HEK293 (cell line): ENCODE results near the gene SH2D1B.

Experiments used
- CTCF ChIA-PET: fragments of 350-600 bp; formaldehyde crosslinking; extraction: SDS; loops from one replicate; lab custom pipeline; 2021; ENCODE audit warnings: antibody characterized with exemption; lab: Yijun Ruan, JAX
- POLR2A ChIA-PET: fragments of 300-600 bp; formaldehyde crosslinking; extraction: SDS; loops from one replicate; lab custom pipeline; 2020; ENCODE audit warnings: antibody characterized with exemption, inconsistent platforms; lab: Yijun Ruan, JAX
- H3K27ac ChIP-seq: fragments of 200-500 bp; sonication (Bioruptor generic); 2 replicates; pipeline ENCODE4 v1.5.1; 2014; ENCODE audit warnings: low read depth, low read length, control low read depth, inconsistent platforms; ENCODE audit errors: extremely low read depth
- H3K36me3 ChIP-seq, 2 experiments: fragments of 200-500 bp in 1 of 2; sonication (Bioruptor generic) in 1 of 2; 1 replicate in 1 of 2; 2 replicates in 1 of 2; pipeline ENCODE4 v1.5.1; 2014 to 2017; ENCODE audit warnings: inconsistent platforms in 2 of 2, low read length in 2 of 2; ENCODE audit not compliant: control insufficient read depth in 2 of 2, insufficient read depth in 1 of 2
- H3K4me1 ChIP-seq: fragments of 200-500 bp; sonication (Bioruptor generic); 2 replicates; pipeline ENCODE4 v1.5.1; 2014; ENCODE audit warnings: mild to moderate bottlenecking, low read length, inconsistent platforms; ENCODE audit not compliant: control insufficient read depth, insufficient read depth
- H3K4me3 ChIP-seq: 2 replicates; pipeline ENCODE4 v1.5.1; 2011; ENCODE audit warnings: low read depth, mild to moderate bottlenecking, control low read depth, low read length, moderate library complexity
- H3K9me3 ChIP-seq: fragments of 200-500 bp; sonication (Bioruptor generic); 2 replicates; pipeline ENCODE4 v1.5.1; 2014; ENCODE audit warnings: low read depth, low read length, inconsistent platforms; ENCODE audit not compliant: control insufficient read depth, insufficient read depth
- AEBP2 ChIP-seq: fragments of 450-650 bp; formaldehyde crosslinking; IDR thresholded peaks from 2 replicates; pipeline ENCODE4 v1.5.1; 2016; ENCODE audit warnings: missing biosample characterization, missing genetic modification characterization, borderline replicate concordance
- PRDM2 ChIP-seq: fragments of 450-650 bp; formaldehyde crosslinking; IDR thresholded peaks from 2 replicates; pipeline ENCODE4 v1.5.1; 2016; ENCODE audit warnings: missing biosample characterization, missing genetic modification characterization, borderline replicate concordance
- ZBTB1 ChIP-seq: fragments of 450-650 bp; formaldehyde crosslinking; IDR thresholded peaks from 2 replicates; pipeline ENCODE4 v1.5.1; 2016; ENCODE audit warnings: missing biosample characterization, missing genetic modification characterization
- ZBTB44 ChIP-seq: fragments of 450-650 bp; IDR thresholded peaks from 2 replicates; pipeline ENCODE4 v1.5.1; 2018; ENCODE audit warnings: missing biosample characterization, mild to moderate bottlenecking, missing genetic modification characterization
- ZEB2 ChIP-seq: fragments of 450-650 bp; formaldehyde crosslinking; IDR thresholded peaks from 2 replicates; pipeline ENCODE4 v1.5.1; 2016; ENCODE audit warnings: missing biosample characterization, missing genetic modification characterization
- ZFP41 ChIP-seq: fragments of 450-650 bp; formaldehyde crosslinking; IDR thresholded peaks from 2 replicates; pipeline ENCODE4 v1.5.1; 2016; ENCODE audit warnings: missing biosample characterization, missing genetic modification characterization, borderline replicate concordance
- ZNF114 ChIP-seq: fragments of 450-650 bp; formaldehyde crosslinking; IDR thresholded peaks from 2 replicates; pipeline ENCODE4 v1.5.0; 2017; ENCODE audit warnings: missing biosample characterization, missing genetic modification characterization
- ZNF211 ChIP-seq: fragments of 450-650 bp; formaldehyde crosslinking; IDR thresholded peaks from 2 replicates; pipeline ENCODE4 v1.5.1; 2016; ENCODE audit warnings: low read depth, missing biosample characterization, missing genetic modification characterization
- ZNF292 ChIP-seq: fragments of 450-650 bp; formaldehyde crosslinking; IDR thresholded peaks from 2 replicates; pipeline ENCODE4 v1.5.1; 2016; ENCODE audit warnings: low read depth, missing biosample characterization, missing genetic modification characterization, borderline replicate concordance
- ZNF354C ChIP-seq: fragments of 450-650 bp; formaldehyde crosslinking; IDR thresholded peaks from 2 replicates; pipeline ENCODE4 v1.5.1; 2016; ENCODE audit warnings: missing biosample characterization, missing genetic modification characterization, low read depth, borderline replicate concordance
- ZNF362 ChIP-seq: fragments of 450-650 bp; formaldehyde crosslinking; IDR thresholded peaks from 2 replicates; pipeline ENCODE4 v1.5.1; 2016; ENCODE audit warnings: missing biosample characterization, missing genetic modification characterization
- ZNF426 ChIP-seq: fragments of 450-650 bp; formaldehyde crosslinking; IDR thresholded peaks from 2 replicates; pipeline ENCODE4 v1.5.1; 2017; ENCODE audit warnings: missing biosample characterization, missing genetic modification characterization, mild to moderate bottlenecking, inconsistent platforms, moderate library complexity
- ZNF473 ChIP-seq: fragments of 450-650 bp; formaldehyde crosslinking; IDR thresholded peaks from 2 replicates; pipeline ENCODE4 v1.5.1; 2017; ENCODE audit warnings: missing biosample characterization, missing genetic modification characterization
- ZNF621 ChIP-seq: fragments of 450-650 bp; formaldehyde crosslinking; IDR thresholded peaks from 2 replicates; pipeline ENCODE4 v1.5.1; 2017; ENCODE audit warnings: missing biosample characterization, missing genetic modification characterization
- ZNF629 ChIP-seq: fragments of 450-650 bp; formaldehyde crosslinking; IDR thresholded peaks from 2 replicates; pipeline ENCODE4 v1.5.1; 2017; ENCODE audit warnings: missing biosample characterization, missing genetic modification characterization
- ZNF677 ChIP-seq: fragments of 450-650 bp; IDR thresholded peaks from 2 replicates; pipeline ENCODE4 v1.5.0; 2018; ENCODE audit warnings: missing biosample characterization, mild to moderate bottlenecking, missing genetic modification characterization, moderate library complexity
- ZNF707 ChIP-seq: fragments of 450-650 bp; formaldehyde crosslinking; IDR thresholded peaks from 2 replicates; pipeline ENCODE4 v1.5.1; 2016; ENCODE audit warnings: missing biosample characterization, missing genetic modification characterization
- ZNF791 ChIP-seq: fragments of 450-650 bp; formaldehyde crosslinking; IDR thresholded peaks from 2 replicates; pipeline ENCODE4 v1.5.1; 2016; ENCODE audit warnings: missing biosample characterization, missing genetic modification characterization
- ZNF843 ChIP-seq: fragments of 450-650 bp; formaldehyde crosslinking; IDR thresholded peaks from 2 replicates; pipeline ENCODE4 v1.5.1; 2016; ENCODE audit warnings: missing biosample characterization, missing genetic modification characterization
- ZSCAN30 ChIP-seq: fragments of 450-650 bp; IDR thresholded peaks from 2 replicates; pipeline ENCODE4 v1.5.1; 2018; ENCODE audit warnings: missing biosample characterization, mild to moderate bottlenecking, missing genetic modification characterization, moderate library complexity
- ZSCAN4 ChIP-seq: fragments of 450-650 bp; formaldehyde crosslinking; IDR thresholded peaks from 2 replicates; pipeline ENCODE4 v1.5.1; 2017; ENCODE audit warnings: missing biosample characterization, missing genetic modification characterization

The SH2D1B gene

GRCh38 chr1:162380061-162380846 is 31.7 kb downstream of the SH2D1B start (continued):
- no peak for TF ChIP-seq ZNF843
- TF ChIP-seq ZNF362 (tag by site-specific recombination) = no peak
- no peak for TF ChIP-seq ZNF292 (tag by site-specific recombination)
- no peak for TF ChIP-seq ZNF629 (tag by site-specific recombination)
- no peak for TF ChIP-seq ZFP41 (tag by site-specific recombination)

GRCh38 chr1:162376691-162377090 is 35.2 kb downstream of the SH2D1B start, which contains the start of gene SPATA46:
SPATA46 (minus strand) TSS chr1:162376854; CDS start chr1:162376790, 64 bp downstream.
- CTCF ChIA-PET = interaction anchor here (0.7 to 2.1 kb wide), 2 partner anchors 19 to 106 kb away, joined by 4 to 12 read pairs; no protein-coding TSS in a partner anchor
- Histone ChIP-seq H3K4me3 (no peak within 1 kb of the TSS), H3K9me3 (no peaks in the 10 kb centered on the region), H3K36me3 (no peaks in the 10 kb centered on the region), H3K4me1 (no peaks in the 10 kb centered on the region), H3K27ac (no peak within 1 kb of the TSS)
- POLR2A ChIA-PET = no interaction called here
- TF ChIP-seq ZNF677 (tag by site-specific recombination) (no peak), PRDM2 (no peak), ZBTB1 (tag by site-specific recombination) (no peak), ZNF473 (tag by site-specific recombination) (no peak), ZSCAN4 (tag by site-specific recombination) (no peak)

- ChIA-PET CTCF (interaction anchor here (1.0 to 2.1 kb wide), 2 partner anchors 16 to 18 kb away, joined by 6 to 12 read pairs; no protein-coding TSS in a partner anchor), POLR2A (no interaction called here)
- Histone ChIP-seq H3K4me3 (no peak overlapping the region), H3K9me3 (no peaks in the 10 kb centered on the region), H3K4me1 (no peaks in the 10 kb centered on the region), H3K36me3 (no peaks in the 10 kb centered on the region; a peak in 1 of 3 replicates), H3K27ac (no peak overlapping the region)
- TF ChIP-seq AEBP2 (tag by site-specific recombination) (no peak), ZSCAN30 (no peak), ZNF707 (tag by site-specific recombination) (no peak), ZNF791 (no peak), ZNF114 (tag by site-specific recombination) (no peak), ZNF426 (tag by site-specific recombination) (no peak), ZNF211 (tag by site-specific recombination) (no peak), ZBTB44 (tag by site-specific recombination) (no peak), ZEB2 (no peak), ZNF621 (tag by site-specific recombination) (no peak), ZNF354C (no peak), ZFP41 (tag by site-specific recombination) (no peak)
Observed at GRCh38 chr1:162375463-162375862, 36.5 kb downstream of the SH2D1B start.
